H1 (cell line): ENCODE measurements around the gene SRRM5.
A peak's percentile ranks its signal among the peaks of the same experiment; 100 is the strongest.

Experiments used
- BRCA1 ChIP-seq: IDR thresholded peaks from 2 replicates; pipeline ENCODE4 v1.6.1; 2012; ENCODE audit warnings: low read depth, low read length, improper control_type of control experiment
- CBX8 ChIP-seq: fragments of 300-800, 300-1000 bp; sonication (generic); IDR thresholded peaks from 2 replicates; pipeline ENCODE4 v1.7.1; 2016; ENCODE audit warnings: low read depth, low read length, borderline replicate concordance
- CTCF ChIP-seq, 3 experiments: IDR thresholded peaks; 1 replicate in 2 of 3; 2 replicates in 1 of 3; pipeline versions ENCODE4 v1.5.1 to v1.6.1; 2011; ENCODE audit warnings: low read length in 3 of 3, mild to moderate bottlenecking in 3 of 3, inconsistent platforms in 2 of 3, low read depth in 1 of 3, moderate library complexity in 1 of 3; ENCODE audit not compliant: insufficient read depth in 1 of 3; ENCODE audit errors: control extremely low read depth in 1 of 3
- EZH2 ChIP-seq: fragments of 200-600 bp; sonication (generic); IDR thresholded peaks from 2 replicates; pipeline ENCODE4 v1.7.1; 2012; ENCODE audit warnings: low read depth, mild to moderate bottlenecking, moderate library complexity, low read length, inconsistent platforms; ENCODE audit not compliant: severe bottlenecking
- POLR2A ChIP-seq, 2 experiments: IDR thresholded peaks; 1 replicate in 1 of 2; 2 replicates in 1 of 2; pipeline ENCODE4 v1.6.1; 2011; ENCODE audit warnings: low read depth in 2 of 2, low read length in 2 of 2, mild to moderate bottlenecking in 2 of 2; ENCODE audit errors: control extremely low read depth in 1 of 2
- POU5F1 ChIP-seq: IDR thresholded peaks from 2 replicates; pipeline ENCODE4 v1.6.1; 2011; ENCODE audit warnings: low read depth, mild to moderate bottlenecking, low read length, moderate library complexity
- SIN3A ChIP-seq, 2 experiments: IDR thresholded peaks in 1 of 2; conservative IDR thresholded peaks in 1 of 2; 2 replicates each; pipeline ENCODE4 v1.6.1; 2011 to 2012; ENCODE audit warnings: low read length in 2 of 2, improper control_type of control experiment in 1 of 2, low read depth in 1 of 2, mild to moderate bottlenecking in 1 of 2
- SIX5 ChIP-seq: IDR thresholded peaks from 2 replicates; pipeline ENCODE4 v1.6.1; 2011; ENCODE audit warnings: mild to moderate bottlenecking, low read depth, low read length
- SP4 ChIP-seq: IDR thresholded peaks from 2 replicates; pipeline ENCODE4 v1.6.1; 2012; ENCODE audit warnings: low read length, inconsistent platforms
- SUZ12 ChIP-seq: fragments of 200-600 bp; sonication (generic); IDR thresholded peaks from 2 replicates; pipeline ENCODE4 v1.6.1; 2012; ENCODE audit warnings: mild to moderate bottlenecking, inconsistent platforms, low read length, moderate library complexity, mixed read lengths
- USF2 ChIP-seq: IDR thresholded peaks from 2 replicates; pipeline ENCODE4 v1.6.1; 2011; ENCODE audit warnings: low read length, improper control_type of control experiment

GRCh38 chr19:43625918-43626579, 14.2 kb downstream of the SRRM5 start:
- peak in 2 of 3 experiments; percentile 15 to 39; a peak in 3 of 4 replicates for TF ChIP-seq CTCF (IDR thresholded peaks at IDR 0.05; ENCODE audit: control extremely low read depth in 1 of 3, insufficient read depth in 1 of 3, low read depth in 1 of 3, low read length in 3 of 3)
- TF ChIP-seq SP4, result no peak
- TF ChIP-seq POU5F1, result no peak
- no peak for TF ChIP-seq SIN3A (conservative IDR thresholded peaks at IDR 0.05 in 1 of 2, IDR thresholded peaks at IDR 0.05 in 1 of 2; ENCODE audit: low read depth in 1 of 2, low read length in 2 of 2)
- no peak for TF ChIP-seq BRCA1
- no peak for TF ChIP-seq SIX5
- no peak for TF ChIP-seq CBX8
- TF ChIP-seq EZH2, result no peak
- no peak for TF ChIP-seq SUZ12
- TF ChIP-seq POLR2A (IDR thresholded peaks at IDR 0.05; ENCODE audit: control extremely low read depth in 1 of 2, low read depth in 2 of 2, low read length in 2 of 2), result no peak
- no peak for TF ChIP-seq USF2
